ACC112 (cell line): ENCODE measurements around the gene GRIP1.

ENCODE experiments used
- H2AFZ ChIP-seq: fragments of 200-600 bp; sonication (generic); one replicate; pipeline ENCODE4 v1.6.0; 2017; ENCODE audit warnings: antibody characterized with exemption, low read length; ENCODE audit not compliant: unreplicated experiment
- H3K27ac ChIP-seq: fragments of 200-600 bp; sonication (generic); 2 replicates; pipeline ENCODE4 v1.5.1; 2014; ENCODE audit warnings: low read depth, mild to moderate bottlenecking, antibody characterized with exemption, low read length, moderate library complexity
- H3K27me3 ChIP-seq: fragments of 200-600 bp; sonication (generic); 2 replicates; pipeline ENCODE4 v1.6.1; 2014; ENCODE audit warnings: mild to moderate bottlenecking, antibody characterized with exemption, low read length, moderate library complexity, mixed read lengths; ENCODE audit not compliant: insufficient read depth
- H3K36me3 ChIP-seq: fragments of 200-600 bp; sonication (generic); 2 replicates; pipeline ENCODE4 v1.6.1; 2016; ENCODE audit warnings: mild to moderate bottlenecking, antibody characterized with exemption, low read length, moderate library complexity, mixed read lengths; ENCODE audit not compliant: insufficient read depth
- H3K4me1 ChIP-seq: fragments of 200-600 bp; sonication (generic); one replicate; pipeline ENCODE4 v1.6.1; 2016; ENCODE audit warnings: low read length, mixed read lengths; ENCODE audit not compliant: insufficient read depth, unreplicated experiment, control insufficient read depth
- H3K4me3 ChIP-seq: fragments of 200-600 bp; sonication (generic); 2 replicates; pipeline ENCODE4 v1.5.1; 2014; ENCODE audit warnings: mild to moderate bottlenecking, low read depth, low read length
- H3K79me2 ChIP-seq: fragments of 200-600 bp; sonication (generic); one replicate; pipeline ENCODE4 v1.6.0; 2016; ENCODE audit warnings: low read length; ENCODE audit not compliant: control insufficient read depth, unreplicated experiment, insufficient read depth

The GRIP1 gene

GRCh38 chr12:66678338-66679275 is at the start of gene GRIP1:
Gene GRIP1 (minus strand): TSS chr12:66679076. CDS start chr12:66678904, 172 bp downstream.
- no peaks in the 10 kb centered on the region for H3K4me1 ChIP-seq
- H3K27me3 ChIP-seq: peaks cover 91% of the 10 kb centered on the region
- no peaks in the 10 kb centered on the region for H3K79me2 ChIP-seq
- H2AFZ ChIP-seq: no peak within 1 kb of the TSS
- H3K36me3 ChIP-seq: no peaks in the 10 kb centered on the region
- H3K27ac ChIP-seq: no peak within 1 kb of the TSS
- H3K4me3 ChIP-seq: no peak within 1 kb of the TSS

- Histone ChIP-seq H3K27ac (no peak overlapping the region), H3K79me2 (no peaks in the 10 kb centered on the region), H3K4me3 (no peak overlapping the region)
These were observed 47.7 kb upstream of the GRIP1 start for GRCh38 chr12:66726556-66726955.

GRCh38 chr12:66725031-66725430 is 46.2 kb upstream of the GRIP1 start:
- H3K27ac ChIP-seq: no peak overlapping the region
- H3K27me3 ChIP-seq: peaks cover 24% of the 10 kb centered on the region

More at GRCh38 chr12:66726556-66726955, 47.7 kb upstream of the GRIP1 start:
- H3K4me1 ChIP-seq: no peaks in the 10 kb centered on the region
- H2AFZ ChIP-seq: no peak overlapping the region
- H3K36me3 ChIP-seq: no peaks in the 10 kb centered on the region
- peaks cover 25% of the 10 kb centered on the region for H3K27me3 ChIP-seq

GRCh38 chr12:66724616-66725015 is 45.7 kb upstream of the GRIP1 start:
- Histone ChIP-seq H3K4me3 (no peak overlapping the region), H3K36me3 (no peaks in the 10 kb centered on the region), H2AFZ (no peak overlapping the region), H3K79me2 (no peaks in the 10 kb centered on the region), H3K27me3 (peaks cover 24% of the 10 kb centered on the region), H3K4me1 (no peaks in the 10 kb centered on the region), H3K27ac (no peak overlapping the region)

More at GRCh38 chr12:66725031-66725430, 46.2 kb upstream of the GRIP1 start:
- no peaks in the 10 kb centered on the region for H3K79me2 ChIP-seq
- no peaks in the 10 kb centered on the region for H3K4me1 ChIP-seq
- no peaks in the 10 kb centered on the region for H3K36me3 ChIP-seq
- H2AFZ ChIP-seq: no peak overlapping the region
- no peak overlapping the region for H3K4me3 ChIP-seq

GRCh38 chr12:66724026-66724425 is 45.1 kb upstream of the GRIP1 start:
- Histone ChIP-seq H3K36me3 (no peaks in the 10 kb centered on the region), H3K79me2 (no peaks in the 10 kb centered on the region), H3K27me3 (peaks cover 24% of the 10 kb centered on the region), H2AFZ (no peak overlapping the region), H3K27ac (no peak overlapping the region), H3K4me1 (no peaks in the 10 kb centered on the region), H3K4me3 (no peak overlapping the region)

GRCh38 chr12:66719862-66720261 is 41.0 kb upstream of the GRIP1 start:
- no peaks in the 10 kb centered on the region for H3K4me1 ChIP-seq
- H3K27me3 ChIP-seq: peaks cover 3% of the 10 kb centered on the region; the same call in 1 of the 2 replicates
- H3K79me2 ChIP-seq: no peaks in the 10 kb centered on the region
- no peaks in the 10 kb centered on the region for H3K36me3 ChIP-seq
- no peak overlapping the region for H2AFZ ChIP-seq
- no peak overlapping the region for H3K4me3 ChIP-seq
- H3K27ac ChIP-seq: no peak overlapping the region

- Histone ChIP-seq H3K4me3 (no peak overlapping the region), H2AFZ (no peak overlapping the region), H3K27ac (no peak overlapping the region), H3K36me3 (no peaks in the 10 kb centered on the region), H3K4me1 (no peaks in the 10 kb centered on the region), H3K79me2 (no peaks in the 10 kb centered on the region), H3K27me3 (peaks cover 3% of the 10 kb centered on the region; the same call in 1 of the 2 replicates)
These were observed 38.3 kb upstream of the GRIP1 start for GRCh38 chr12:66717036-66717673.

GRCh38 chr12:66716522-66716921 is 37.6 kb upstream of the GRIP1 start:
- H3K4me1 ChIP-seq: no peaks in the 10 kb centered on the region
- no peak overlapping the region for H2AFZ ChIP-seq
- H3K27ac ChIP-seq: no peak overlapping the region
- no peaks in the 10 kb centered on the region for H3K79me2 ChIP-seq
- H3K36me3 ChIP-seq: no peaks in the 10 kb centered on the region
- H3K4me3 ChIP-seq: no peak overlapping the region
- H3K27me3 ChIP-seq: peaks cover 7% of the 10 kb centered on the region; the same call in 1 of the 2 replicates

- no peaks in the 10 kb centered on the region for H3K36me3 ChIP-seq
- peaks cover 16% of the 10 kb centered on the region; the same call in 1 of the 2 replicates for H3K27me3 ChIP-seq
- H3K4me1 ChIP-seq: no peaks in the 10 kb centered on the region
- H2AFZ ChIP-seq: no peak overlapping the region
- no peak overlapping the region for H3K27ac ChIP-seq
- peak overlapping the region; percentile 60 for H3K4me3 ChIP-seq
- H3K79me2 ChIP-seq: no peaks in the 10 kb centered on the region
These were observed 35.8 kb upstream of the GRIP1 start for GRCh38 chr12:66714709-66715108.

- Histone ChIP-seq H3K27me3 (peaks cover 23% of the 10 kb centered on the region; the same call in 1 of the 2 replicates), H3K27ac (no peak overlapping the region), H3K4me1 (no peaks in the 10 kb centered on the region), H3K36me3 (no peaks in the 10 kb centered on the region), H2AFZ (no peak overlapping the region), H3K4me3 (peak overlapping the region; percentile 60), H3K79me2 (no peaks in the 10 kb centered on the region)
These were observed 35.1 kb upstream of the GRIP1 start for GRCh38 chr12:66713984-66714383.
